Glomerular endothelial cell (primary cell): ENCODE results near the gene SMIM45. TPM values are rescaled to one million over a fixed set of nuclear protein-coding genes. Genes with fewer than 3 reads are reported as not detected.
A peak's percentile ranks its signal among the peaks of the same experiment; 100 is the strongest.

Source experiments
- DNase-seq: peaks from one replicate; pipeline ENCODE4 v3.0.0-alpha.2; 2011; ENCODE audit warnings: low read depth, low spot score; ENCODE audit errors: extremely low read depth
- total RNA-seq: library from RNA; depleted of rRNA; stranded (reverse); fragments of >200 nt; gene quantifications from 2 replicates; pipeline ENCODE4 v1.2.3, GENCODE V29; 2015

The SMIM45 gene

DNA sequence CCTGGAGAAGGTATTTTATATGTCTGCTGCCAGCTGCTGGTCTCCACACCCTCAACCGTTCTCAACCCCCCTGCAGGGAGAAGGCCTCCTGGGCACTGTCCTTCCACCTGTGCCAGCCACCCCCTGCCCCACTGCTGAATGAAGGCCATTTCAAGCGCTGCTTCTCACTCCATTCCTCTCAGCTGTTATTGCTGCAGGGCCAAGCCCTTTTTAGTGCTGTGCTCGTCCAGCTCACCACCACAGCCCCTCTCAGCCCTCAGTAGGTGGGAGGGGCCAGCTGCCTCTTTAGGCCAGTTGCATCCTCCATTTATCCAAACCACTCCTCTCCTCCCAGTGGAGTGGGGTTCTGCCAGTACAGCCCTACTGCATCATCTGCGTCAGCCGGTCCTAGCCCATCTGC lies 44.9 kb downstream of the SMIM45 start:
- no peak for DNase-seq

DNA sequence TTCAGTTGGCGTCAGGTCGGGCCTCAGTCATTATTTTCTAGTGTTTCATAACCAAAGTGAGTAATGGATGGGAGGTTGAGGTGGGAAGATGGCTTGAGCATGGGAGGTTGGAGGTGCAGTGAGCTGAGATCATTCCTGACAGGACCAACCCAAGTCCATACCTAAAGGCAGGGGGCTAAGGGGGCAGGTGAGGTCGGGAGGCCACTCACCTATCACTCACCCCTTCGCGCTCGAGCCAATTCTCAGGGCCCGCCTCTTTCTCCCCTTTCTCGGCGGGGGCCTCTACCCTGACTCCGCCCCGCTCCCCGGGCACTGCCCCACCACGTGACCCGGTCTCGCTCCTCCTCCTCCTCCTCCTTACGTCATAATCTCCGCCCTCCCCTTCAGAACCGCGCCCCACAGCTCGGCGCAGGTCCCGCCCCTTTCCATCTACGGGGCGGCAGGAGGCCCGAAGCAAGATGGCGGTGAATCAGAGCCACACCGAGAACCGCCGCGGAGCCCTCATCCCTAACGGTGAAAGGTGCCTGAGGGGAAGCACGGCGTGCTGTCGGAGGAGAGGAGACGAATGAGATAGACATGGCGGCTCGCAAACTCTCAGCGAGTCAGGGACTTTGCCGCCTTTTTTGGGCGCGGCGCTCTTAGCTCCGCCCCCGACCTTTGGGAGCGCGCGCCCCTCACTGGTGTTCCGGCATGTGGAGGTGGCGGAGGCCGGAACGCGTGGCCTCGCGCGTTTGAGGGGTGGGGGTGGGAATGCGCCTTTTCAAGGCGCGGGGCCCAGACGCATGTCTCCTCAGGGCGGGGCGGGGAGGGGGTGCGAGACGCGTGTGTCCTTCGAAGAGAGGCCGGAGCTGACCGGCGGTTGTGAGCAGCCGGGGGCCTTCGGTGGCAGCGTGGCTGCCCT lies 46.7 kb downstream of the SMIM45 start, which contains the start of gene WBP2NL:
Gene WBP2NL, plus strand, starts transcription at position 428 of the 901 bp plus-strand sequence. Its CDS starts 31 bp downstream, at position 459.
- peak; percentile 5 for DNase-seq

GRCh38 chr22:42000466-42000865 lies 48.5 kb downstream of the SMIM45 start:
- DNase-seq = no peak

GRCh38 chr22:42001121-42001520 lies 49.2 kb downstream of the SMIM45 start:
- peak; percentile 61 for DNase-seq

- no peak for DNase-seq
These were observed 49.8 kb downstream of the SMIM45 start for GRCh38 chr22:42001706-42002105.

- no peak for DNase-seq
These were observed 56.0 kb downstream of the SMIM45 start for GRCh38 chr22:42007922-42008321.

Other genes starting within 250 kb of the SMIM45 start
- 4.6 and 5.2 TPM in 2 replicates for gene CCDC134, start 151.5 kb upstream of the SMIM45 start, total RNA-seq
- 78.9 and 100 TPM in 2 replicates for gene SREBF2, start 119.0 kb upstream of the SMIM45 start, total RNA-seq
- not detected in 2 replicates for gene SHISA8, start 37.1 kb upstream of the SMIM45 start, total RNA-seq
- not detected in 2 replicates for gene TNFRSF13C, start 25.3 kb upstream of the SMIM45 start, total RNA-seq
- 10.2 and 10.4 TPM in 2 replicates for gene CENPM, start 5.0 kb upstream of the SMIM45 start, total RNA-seq
- gene SEPTIN3, start 17.3 kb downstream of the SMIM45 start, total RNA-seq = 0.12 TPM in 1 of 2 replicates, not detected in the other
- gene WBP2NL, start 46.6 kb downstream of the SMIM45 start, total RNA-seq = 0.41 and 0.97 TPM in 2 replicates
- gene NAGA, start 118.7 kb downstream of the SMIM45 start, total RNA-seq = 33.4 and 41.9 TPM in 2 replicates
- 17.3 and 18.9 TPM in 2 replicates for gene PHETA2, start 122.1 kb downstream of the SMIM45 start, total RNA-seq
- gene SMDT1, start 127.5 kb downstream of the SMIM45 start, total RNA-seq = 5.8 and 7.6 TPM in 2 replicates
- gene NDUFA6, start 138.6 kb downstream of the SMIM45 start, total RNA-seq = 50.3 and 104 TPM in 2 replicates
- gene CYP2D6, start 178.7 kb downstream of the SMIM45 start, total RNA-seq = 0.76 TPM in 1 of 2 replicates, not detected in the other